ENCODE results near the gene LRRC15.
A peak's percentile ranks its signal among the peaks of the same experiment; 100 is the strongest.

Gene LRRC15

GRCh38 chr3:194357681-194358080, 11.9 kb downstream of the LRRC15 start:
- DNase-seq: no peak

DNA sequence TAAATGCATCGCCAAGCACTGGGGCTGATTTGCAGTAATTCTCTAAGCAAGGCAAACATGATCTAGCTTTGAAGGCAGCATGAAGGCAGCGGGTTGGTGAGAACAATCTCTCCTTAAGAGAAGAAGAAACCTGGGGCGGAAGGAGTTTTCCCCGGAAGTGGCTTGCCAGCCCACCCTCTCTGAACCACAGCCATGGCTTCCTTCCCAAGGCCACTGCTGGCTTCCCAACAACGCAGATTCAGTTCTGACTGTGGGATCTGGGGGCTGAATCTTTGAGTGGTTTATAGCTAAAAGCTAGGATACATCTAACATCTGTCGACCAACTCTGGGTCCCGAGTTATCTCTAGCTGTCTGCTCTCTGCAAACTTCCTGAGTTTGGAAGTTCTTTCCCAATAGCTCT, 14.2 kb downstream of the LRRC15 start:
- no peak for DNase-seq

GRCh38 chr3:194354315-194354714, 15.2 kb downstream of the LRRC15 start:
- DNase-seq: no peak

DNA sequence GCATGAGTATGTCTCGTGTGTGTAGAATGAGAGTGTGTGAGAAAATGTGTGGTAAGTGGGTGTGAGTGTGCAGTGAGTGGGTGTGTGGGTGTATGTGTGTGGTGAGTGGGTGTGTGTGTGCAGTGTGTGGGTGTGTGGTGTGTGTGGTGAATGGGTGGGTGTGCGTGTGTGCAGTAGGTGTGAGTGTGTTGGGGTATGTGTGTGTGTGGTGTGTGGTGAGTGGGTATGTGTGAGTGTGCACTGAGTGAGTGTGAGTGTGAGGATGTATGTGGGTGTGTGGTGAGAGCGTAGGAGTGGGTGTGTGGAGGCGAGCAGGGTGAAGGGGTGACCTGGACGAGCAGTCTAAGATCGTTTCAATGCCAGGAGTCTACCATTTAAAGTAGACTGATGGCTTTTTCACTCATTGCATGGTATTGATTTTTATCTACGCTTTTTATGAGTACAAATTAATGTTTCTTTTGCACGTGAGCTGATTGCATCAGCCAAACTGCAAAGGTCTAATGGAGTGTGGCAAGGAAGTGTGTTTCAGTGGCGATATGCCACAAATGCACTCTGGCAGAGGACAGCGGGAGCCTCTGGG, 16.8 kb downstream of the LRRC15 start:
- no peak for DNase-seq

DNA sequence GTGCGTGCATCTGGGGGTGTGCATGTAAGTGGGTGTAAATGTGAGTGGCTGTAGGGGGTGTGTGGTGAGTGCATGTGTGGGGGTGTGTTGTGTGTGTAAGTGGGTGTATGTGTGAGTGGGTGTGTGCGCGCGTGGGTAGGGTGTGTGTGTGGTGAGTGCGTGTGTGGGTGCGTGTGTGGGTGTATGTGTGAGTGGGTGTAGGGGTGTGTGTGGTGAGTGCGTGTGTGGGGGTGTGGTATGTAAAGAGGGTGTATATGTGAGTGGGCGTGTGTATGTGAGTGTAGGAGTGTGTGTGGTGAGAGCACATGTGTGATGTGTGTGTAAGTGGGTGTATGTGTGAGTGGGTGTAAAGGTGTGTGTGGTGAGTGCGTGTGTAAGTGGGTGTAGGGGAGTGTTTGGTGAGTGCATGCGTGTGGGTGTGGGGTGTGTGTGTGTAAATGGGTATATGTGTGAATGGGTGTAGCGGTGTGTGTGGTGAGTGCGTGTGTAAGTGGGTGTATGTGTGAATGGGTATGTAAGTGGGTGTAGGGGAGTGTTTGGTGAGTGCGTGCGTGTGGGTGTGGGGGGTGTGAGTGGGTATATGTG, 17.5 kb downstream of the LRRC15 start:
- no peak for DNase-seq

DNA sequence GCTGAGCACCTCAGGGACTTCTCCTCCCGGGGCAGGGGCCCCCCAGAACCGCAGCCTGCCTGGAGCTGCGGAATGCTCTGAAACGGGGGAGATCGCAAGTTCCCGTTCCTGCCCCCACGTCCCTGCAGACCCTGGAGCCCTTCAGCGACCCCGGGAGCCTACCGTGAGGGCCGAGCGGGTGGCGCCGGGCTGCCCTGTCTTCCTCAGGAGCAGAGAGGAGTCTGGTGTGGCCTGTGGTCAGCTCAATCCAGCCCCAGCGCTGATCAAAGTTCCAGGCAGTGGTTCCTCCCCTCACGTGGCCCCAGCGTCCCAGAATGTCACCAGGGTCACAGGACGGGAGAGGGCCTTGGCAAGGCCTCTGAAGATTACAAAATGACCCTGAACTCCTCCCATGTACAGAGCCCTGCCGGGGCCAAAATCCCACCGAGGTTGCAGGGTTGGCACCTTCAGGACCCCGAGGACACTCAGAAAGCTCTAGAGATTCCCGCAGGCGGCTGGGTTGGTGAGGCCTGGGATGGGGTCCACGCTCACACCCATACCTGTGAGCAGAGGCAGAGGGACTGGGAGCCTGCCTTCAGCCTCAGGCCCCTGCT, 18.4 kb downstream of the LRRC15 start, which contains the start of gene CPN2:
Gene CPN2 (minus strand): TSS at position 249 of the 593 bp plus-strand sequence. CDS start 8,626 bp downstream, outside the sequence.
- DNase-seq: no peak

DNA sequence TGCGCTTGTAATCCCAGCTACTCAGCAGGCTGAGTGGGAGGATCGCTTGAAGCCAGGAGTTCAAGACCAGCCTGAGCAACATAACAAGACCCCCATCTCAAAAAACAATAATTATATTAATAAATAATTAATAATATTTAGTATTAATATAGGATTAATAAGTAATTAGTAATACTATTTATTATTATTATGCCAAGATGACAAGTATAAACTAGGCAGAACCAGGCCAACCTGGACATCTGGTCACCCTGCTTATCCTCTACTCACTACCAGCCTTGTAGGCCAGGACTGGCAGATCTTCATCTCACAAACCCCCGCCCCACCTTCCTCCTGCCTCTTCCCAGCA, 18.8 kb downstream of the LRRC15 start:
- no peak for DNase-seq

GRCh38 chr3:194348354-194348753, 21.2 kb downstream of the LRRC15 start:
- DNase-seq: no peak

- DNase-seq: no peak
Measured at GRCh38 chr3:194346621-194347020, 22.9 kb downstream of the LRRC15 start.

DNA sequence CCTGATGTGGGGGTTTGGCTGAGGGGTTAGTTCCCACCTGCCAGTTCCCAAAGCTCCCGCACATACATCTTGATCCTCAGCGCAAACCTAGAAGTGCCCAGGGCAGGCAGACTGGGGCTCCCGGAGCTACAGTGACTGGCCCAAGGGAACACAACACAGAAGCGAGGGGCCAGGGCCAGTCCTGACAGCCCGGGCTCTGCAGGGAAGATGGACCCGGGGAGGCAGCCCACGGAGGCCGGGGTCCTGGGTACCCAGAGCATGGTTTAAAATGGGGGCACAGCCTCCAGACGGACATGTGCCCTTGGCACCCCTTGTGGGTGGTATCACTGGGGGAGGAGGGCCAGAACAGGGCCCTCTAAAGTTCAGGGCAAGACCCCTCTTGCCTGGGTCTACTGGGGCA, 23.5 kb downstream of the LRRC15 start:
- DNase-seq: no peak

DNA sequence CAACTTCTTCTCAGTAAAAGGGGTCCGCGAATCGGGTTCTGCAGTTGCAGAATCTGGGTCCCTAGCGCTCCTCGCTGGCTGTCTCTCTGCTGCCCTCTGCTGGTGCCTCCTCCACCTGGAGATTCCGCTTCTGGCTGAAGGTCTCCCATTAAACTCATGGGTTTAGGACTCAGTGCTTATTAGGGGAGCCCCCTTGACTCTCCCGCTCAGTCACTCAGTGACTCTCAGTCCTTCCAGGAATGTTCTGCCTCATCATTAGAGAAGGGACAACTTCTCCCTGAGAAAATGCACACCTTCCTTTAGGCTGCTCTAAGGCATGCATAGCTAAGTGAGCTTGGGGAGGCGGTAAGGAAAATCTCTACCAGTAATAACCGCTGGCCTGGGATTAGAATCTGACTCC, 25.5 kb downstream of the LRRC15 start:
- DNase-seq: peak; percentile 18

DNA sequence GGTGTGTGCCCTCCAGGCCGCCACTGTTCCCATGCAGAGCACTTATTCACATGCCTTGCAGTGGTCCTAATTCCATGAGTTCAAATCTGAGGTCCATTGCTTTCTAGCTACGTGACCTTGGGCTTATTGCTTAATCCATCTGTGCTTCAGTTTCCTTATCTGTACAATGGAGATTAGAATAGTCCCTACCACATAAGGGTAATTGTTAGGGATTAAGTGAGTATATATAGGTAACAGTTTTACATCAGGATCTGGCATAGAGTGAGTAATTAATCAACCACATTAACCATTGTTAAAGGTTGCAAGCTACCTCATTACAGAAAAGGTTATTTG, 26.0 kb downstream of the LRRC15 start:
- DNase-seq: no peak

DNA sequence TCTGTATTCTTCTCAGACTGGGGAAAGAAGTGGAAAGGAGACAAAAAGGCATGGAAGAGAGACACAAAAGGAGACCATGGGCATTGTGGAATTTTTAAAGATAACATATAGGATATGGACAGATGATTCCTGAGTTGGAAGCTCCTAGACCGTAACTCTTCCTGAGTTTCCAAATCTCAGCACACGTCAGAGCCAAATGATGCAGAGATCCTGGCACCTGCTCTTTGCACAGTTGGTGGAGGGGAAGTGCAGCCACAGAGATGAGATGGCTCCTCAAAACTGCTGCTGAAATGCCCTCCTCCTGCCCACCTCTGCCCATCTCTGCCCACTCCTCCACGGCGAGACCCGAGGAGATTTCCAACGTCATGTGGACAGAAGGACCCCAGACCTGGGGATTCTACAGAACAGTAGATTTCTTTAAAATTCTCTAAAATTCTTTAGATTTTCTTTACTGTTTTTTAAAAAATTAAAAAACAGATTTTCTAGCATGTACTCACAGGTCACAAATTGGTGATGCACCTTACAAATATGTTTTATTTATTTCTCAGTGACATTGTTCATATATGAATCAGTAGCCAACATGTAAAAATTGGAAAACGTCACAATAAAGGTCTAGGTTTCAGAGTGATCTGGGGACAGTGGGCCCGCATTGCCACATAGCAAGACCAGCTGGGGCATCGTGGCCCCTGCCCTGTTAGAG, 26.5 kb downstream of the LRRC15 start:
- DNase-seq: no peak

DNA sequence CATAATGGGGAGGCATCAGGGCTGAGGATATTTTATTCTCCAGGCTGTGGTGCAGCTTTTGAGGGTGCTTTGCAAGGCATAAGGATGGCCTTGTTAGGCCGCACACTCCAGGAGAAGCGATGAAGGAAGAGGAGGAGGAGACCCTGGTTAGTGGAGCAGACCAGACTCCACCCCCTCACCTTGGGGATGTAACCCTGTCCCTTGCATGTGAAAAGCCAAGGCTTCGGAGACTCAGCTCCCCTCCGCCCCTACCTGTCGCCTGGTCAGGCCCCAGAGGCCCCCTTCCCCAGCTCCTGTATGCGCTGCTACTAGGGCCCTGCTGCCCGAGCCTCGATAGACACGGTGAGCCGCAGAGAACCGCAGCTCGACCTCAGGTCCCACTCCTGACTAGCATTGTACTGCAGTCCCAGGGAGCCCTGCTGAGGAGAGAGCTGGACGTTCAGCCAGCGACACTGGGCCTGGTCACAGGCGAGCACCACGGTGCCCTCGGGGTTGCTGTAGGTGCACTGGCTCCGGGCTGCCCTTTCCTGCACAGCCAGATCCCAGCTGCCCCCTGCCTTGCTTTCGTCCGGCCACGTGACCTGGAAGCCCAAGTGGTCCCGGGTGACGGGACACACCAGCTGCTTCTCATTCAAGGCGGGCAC, 28.7 kb downstream of the LRRC15 start:
- no peak for DNase-seq

- DNase-seq: no peak
Measured at GRCh38 chr3:194339840-194340239, 29.7 kb downstream of the LRRC15 start.

DNA sequence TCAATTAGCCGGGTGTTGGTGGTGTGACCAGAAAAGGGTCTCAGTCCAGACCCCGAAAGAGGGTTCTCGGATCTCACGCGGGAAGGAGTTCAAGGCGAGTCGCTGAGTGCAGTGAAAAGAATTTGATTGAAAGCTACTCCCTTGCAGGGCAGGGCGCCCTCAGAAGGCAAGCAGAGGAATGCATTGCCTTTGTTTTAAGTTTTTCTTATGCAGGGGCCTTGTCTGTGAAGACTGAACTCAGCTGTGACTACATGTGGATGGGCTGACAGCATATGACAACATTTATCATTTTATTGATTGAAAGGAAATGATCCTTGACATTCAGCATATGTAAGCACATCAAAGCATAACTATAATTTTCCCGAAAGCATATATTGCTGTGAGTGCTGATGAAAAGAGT, 30.2 kb downstream of the LRRC15 start:
- DNase-seq: no peak

GRCh38 chr3:194337965-194338753, 31.4 kb downstream of the LRRC15 start:
- no peak for DNase-seq

DNA sequence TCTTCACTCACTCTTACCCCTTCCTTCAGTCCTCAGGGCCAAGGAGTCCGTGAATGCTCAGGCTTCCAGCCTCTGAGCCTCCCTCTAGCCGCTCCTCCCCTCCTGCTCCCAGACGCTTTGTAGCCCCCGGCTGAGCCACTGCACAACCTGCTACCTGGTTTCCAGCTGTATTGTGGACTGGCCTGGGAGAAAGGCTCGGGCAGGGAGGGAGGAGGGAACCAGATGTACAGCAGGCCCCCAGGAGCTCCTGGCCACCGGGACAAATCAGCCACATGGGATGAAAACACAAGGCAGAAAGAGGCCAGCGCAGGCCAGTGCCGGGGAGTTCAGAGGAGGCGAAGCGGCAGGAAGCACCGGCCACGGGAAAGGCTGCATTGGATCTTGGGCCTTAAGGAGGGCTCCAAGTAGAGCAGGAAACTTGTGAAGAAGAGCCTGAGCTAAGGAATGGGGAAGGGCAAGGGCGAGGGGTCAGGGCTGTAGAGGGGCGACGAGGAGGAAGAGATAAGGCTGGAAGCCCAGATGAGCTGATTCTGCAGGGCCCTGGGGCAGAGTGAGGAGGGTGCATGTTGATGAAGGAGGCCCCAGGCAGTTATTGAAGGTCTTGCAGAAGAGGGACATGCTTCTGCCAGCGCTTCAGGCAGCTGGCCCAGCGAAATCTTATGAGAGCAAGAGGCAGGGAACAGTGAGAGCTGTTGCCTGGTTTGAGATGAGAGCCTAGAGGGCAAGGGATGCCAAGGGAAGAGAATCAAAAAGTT, 32.8 kb downstream of the LRRC15 start:
- no peak for DNase-seq

- no peak for DNase-seq
Measured at GRCh38 chr3:194333981-194334320, 35.6 kb downstream of the LRRC15 start.

DNA sequence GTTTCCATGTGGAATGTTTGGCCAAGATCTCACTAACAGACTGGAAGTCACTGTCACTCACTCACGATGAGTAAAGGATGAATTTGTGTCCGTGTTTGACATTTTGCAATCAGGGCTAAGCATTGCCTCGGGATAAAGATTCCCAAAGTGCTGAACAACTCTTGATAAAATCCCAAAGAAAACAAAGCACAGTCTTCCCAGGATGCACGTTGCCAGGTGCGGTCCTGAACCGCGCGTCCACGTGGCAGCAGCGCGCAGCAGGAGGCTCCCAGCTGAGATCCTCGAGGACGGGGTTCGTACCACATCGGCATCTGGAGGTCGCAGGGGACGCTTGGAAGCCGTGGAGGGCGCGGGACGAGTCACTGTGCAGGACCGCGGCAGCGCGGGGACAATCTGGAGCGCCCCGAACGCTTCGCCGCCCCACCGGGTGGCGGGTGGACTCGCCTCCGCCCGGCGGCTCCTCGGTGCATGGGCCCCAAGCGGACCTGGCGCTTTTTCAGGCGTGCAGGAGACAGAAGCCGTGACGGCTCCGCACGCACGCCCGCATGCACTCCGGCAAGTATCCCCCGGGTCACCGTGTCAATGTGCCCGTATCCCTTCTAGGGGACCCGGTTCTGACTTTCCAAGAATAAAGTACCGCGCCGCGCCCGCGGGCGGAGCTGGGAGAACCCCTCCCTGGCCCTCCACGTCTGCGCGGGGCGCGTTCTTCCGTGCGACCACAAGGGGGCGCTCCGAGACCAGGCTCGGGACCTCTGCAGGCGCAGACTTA, 36.1 kb downstream of the LRRC15 start:
- DNase-seq: no peak

DNA sequence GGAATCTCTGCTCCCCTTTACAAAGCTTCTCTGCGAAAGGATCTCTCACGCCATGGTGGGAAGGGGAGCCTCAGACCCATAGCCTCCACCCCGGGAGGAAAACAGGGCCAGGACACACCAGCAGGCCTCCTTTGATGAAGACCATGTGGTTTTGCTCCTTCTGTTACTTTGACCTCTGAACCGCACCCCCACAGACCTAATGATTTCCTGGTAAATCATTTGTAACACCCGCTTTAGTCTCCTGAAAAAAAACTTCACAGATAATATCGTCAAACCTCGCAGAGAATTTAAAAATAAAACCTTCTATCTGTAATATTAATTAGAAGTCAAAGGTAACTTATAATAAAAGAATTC, 36.7 kb downstream of the LRRC15 start:
- DNase-seq: no peak

DNA sequence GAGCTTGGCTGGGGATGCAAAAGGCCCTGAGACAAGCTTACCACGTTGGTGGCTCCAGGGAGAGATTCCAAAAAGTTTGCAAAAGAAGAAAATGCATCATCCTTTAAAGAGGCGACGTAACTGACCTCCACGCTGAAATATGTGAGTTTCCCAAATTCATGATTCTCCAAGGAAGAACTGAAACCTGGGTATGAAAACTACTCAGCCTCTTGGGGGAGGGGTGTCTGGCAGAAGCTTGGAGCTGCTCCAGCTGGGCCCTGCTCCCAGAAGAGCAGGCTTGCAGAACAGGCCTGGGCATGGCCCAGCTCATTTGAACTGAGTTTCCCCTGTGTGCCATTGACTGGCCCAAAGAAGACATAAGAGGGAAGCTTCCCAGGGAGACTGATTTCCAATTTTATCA, 39.0 kb downstream of the LRRC15 start:
- no peak for DNase-seq

Data from DMS 273 treated with DMSO at 0.1 percent for 48 hours (cell line).